Gastroesophageal sphincter (tissue), 3 donors: ENCODE results near the gene ZNF443.
"Not testable (repeated sequence)": the region's sequence is repeated elsewhere in the genome, so short reads cannot be mapped to it uniquely, and the experiment has no call there.

Experiments used
- CTCF ChIP-seq, 4 experiments: fragments of 200-600 bp in 2 of 4; fragments of 450-650 bp in 2 of 4; sonication (generic) in 1 of 4; IDR thresholded peaks; one replicate each; pipeline ENCODE4 v1.5.1; 2017 to 2019; ENCODE audit warnings: antibody characterized with exemption in 4 of 4, mild to moderate bottlenecking in 2 of 4, moderate library complexity in 2 of 4
- EP300 ChIP-seq: sonication (generic); formaldehyde crosslinking; IDR thresholded peaks from one replicate; pipeline ENCODE4 v1.6.1; 2017; ENCODE audit warnings: antibody characterized with exemption, mild to moderate bottlenecking

GRCh38 chr19:12386365-12386764 lies 54.5 kb downstream of the ZNF443 start:
- not testable (repeated sequence) for TF ChIP-seq CTCF (IDR thresholded peaks at IDR 0.05); EP300
